ACC112 (cell line): ENCODE measurements around the gene MARVELD1.

ENCODE experiments used
- H2AFZ ChIP-seq: fragments of 200-600 bp; sonication (generic); one replicate; pipeline ENCODE4 v1.6.0; 2017; ENCODE audit warnings: antibody characterized with exemption, low read length; ENCODE audit not compliant: unreplicated experiment
- H3K27ac ChIP-seq: fragments of 200-600 bp; sonication (generic); 2 replicates; pipeline ENCODE4 v1.5.1; 2014; ENCODE audit warnings: low read depth, mild to moderate bottlenecking, antibody characterized with exemption, low read length, moderate library complexity
- H3K27me3 ChIP-seq: fragments of 200-600 bp; sonication (generic); 2 replicates; pipeline ENCODE4 v1.6.1; 2014; ENCODE audit warnings: mild to moderate bottlenecking, antibody characterized with exemption, low read length, moderate library complexity, mixed read lengths; ENCODE audit not compliant: insufficient read depth
- H3K36me3 ChIP-seq: fragments of 200-600 bp; sonication (generic); 2 replicates; pipeline ENCODE4 v1.6.1; 2016; ENCODE audit warnings: mild to moderate bottlenecking, antibody characterized with exemption, low read length, moderate library complexity, mixed read lengths; ENCODE audit not compliant: insufficient read depth
- H3K4me1 ChIP-seq: fragments of 200-600 bp; sonication (generic); one replicate; pipeline ENCODE4 v1.6.1; 2016; ENCODE audit warnings: low read length, mixed read lengths; ENCODE audit not compliant: insufficient read depth, unreplicated experiment, control insufficient read depth
- H3K4me3 ChIP-seq: fragments of 200-600 bp; sonication (generic); 2 replicates; pipeline ENCODE4 v1.5.1; 2014; ENCODE audit warnings: mild to moderate bottlenecking, low read depth, low read length
- H3K79me2 ChIP-seq: fragments of 200-600 bp; sonication (generic); one replicate; pipeline ENCODE4 v1.6.0; 2016; ENCODE audit warnings: low read length; ENCODE audit not compliant: control insufficient read depth, unreplicated experiment, insufficient read depth

The MARVELD1 gene

DNA sequence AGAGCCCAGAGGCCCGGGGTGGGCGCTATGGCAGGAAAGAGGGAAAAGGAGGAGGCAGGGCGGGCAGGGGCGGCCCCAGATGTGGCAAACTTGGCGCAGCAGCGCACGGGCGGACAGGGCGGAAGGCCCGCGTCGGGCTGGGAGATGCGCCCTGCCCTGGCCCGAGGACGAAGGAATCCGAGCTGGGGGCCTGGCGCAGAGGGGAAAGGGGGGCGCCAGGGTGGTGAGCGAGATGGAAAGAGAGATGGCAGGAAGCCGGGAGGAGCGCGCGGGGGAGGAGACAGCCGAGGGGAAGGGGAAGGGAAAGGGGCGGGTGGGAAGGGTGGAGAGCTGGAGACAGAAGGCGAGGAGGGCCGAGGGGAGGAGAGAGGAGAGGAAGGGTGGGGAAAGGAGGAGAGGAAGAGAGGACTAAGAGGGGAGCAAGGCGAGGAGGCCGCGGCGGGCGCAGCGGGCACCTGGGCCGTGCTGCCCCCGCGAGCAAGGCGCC, at the start of gene MARVELD1:
Gene MARVELD1, plus strand, starts transcription at position 392 of the 487 bp plus-strand sequence. CDS start 147 bp downstream, outside the sequence.
- Histone ChIP-seq H3K4me3 (peak within 1 kb of the TSS; percentile 85), H3K79me2 (peaks cover 36% of the 10 kb centered on the region), H3K4me1 (peaks cover 32% of the 10 kb centered on the region), H3K36me3 (peaks cover 16% of the 10 kb centered on the region), H3K27ac (peak within 1 kb of the TSS; percentile 64), H2AFZ (peak within 1 kb of the TSS; percentile 86), H3K27me3 (no peaks in the 10 kb centered on the region)

DNA sequence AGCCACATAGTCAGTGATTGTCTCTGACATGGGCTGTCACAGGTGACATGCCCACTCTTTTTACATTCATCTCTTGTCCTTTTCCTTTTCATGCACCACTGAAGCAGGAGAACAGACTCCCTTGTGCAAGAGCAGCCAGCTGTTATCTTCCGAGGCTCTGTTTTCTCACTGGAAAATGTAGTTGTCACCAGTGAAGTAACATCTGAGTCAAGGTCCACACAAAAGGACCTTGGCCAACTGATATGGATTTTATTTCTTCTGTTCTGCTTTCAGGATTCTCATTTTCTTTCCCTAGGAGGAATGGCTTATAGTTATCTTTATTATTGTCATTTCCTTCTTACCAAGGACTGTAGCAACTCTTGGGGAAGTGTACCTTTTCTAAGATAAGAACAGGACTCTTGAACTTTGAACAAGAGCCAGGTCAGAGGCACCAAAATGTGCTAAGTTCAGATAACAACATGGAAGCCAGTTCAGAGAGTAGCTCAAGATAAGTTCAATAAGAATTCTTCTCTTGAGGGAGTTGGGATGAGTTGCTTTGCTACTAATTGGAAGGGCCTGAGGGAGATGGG, 49.2 kb upstream of the MARVELD1 start:
- Histone ChIP-seq H3K27ac (no peak overlapping the region), H2AFZ (no peak overlapping the region), H3K4me3 (no peak overlapping the region), H3K79me2 (no peaks in the 10 kb centered on the region), H3K27me3 (no peaks in the 10 kb centered on the region), H3K4me1 (no peaks in the 10 kb centered on the region), H3K36me3 (peaks cover 20% of the 10 kb centered on the region)

DNA sequence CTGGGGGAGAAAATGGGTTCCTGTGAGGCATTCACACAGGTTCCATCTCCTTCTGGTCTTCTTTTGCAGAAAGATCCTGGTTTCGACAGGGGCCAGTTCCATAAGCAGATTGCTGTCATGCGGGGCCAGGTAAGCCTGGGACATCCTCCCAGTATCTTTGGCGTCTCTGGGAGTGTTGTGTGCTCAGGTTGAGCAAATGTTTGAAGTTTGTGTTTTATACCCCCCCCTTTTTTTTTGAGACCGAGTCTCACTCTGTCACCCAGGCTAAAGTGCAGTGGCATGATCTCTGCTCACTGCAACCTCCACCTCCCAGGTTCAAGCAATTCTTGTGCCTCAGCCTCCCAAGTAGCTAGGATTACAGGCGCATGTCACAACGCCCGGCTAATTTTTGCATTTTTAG, 46.5 kb upstream of the MARVELD1 start:
- H3K4me3 ChIP-seq, result no peak overlapping the region
- no peaks in the 10 kb centered on the region for H3K27me3 ChIP-seq
- H3K4me1 ChIP-seq, result no peaks in the 10 kb centered on the region
- no peaks in the 10 kb centered on the region for H3K79me2 ChIP-seq
- H3K27ac ChIP-seq, result no peak overlapping the region
- peaks cover 20% of the 10 kb centered on the region for H3K36me3 ChIP-seq
- H2AFZ ChIP-seq, result no peak overlapping the region

DNA sequence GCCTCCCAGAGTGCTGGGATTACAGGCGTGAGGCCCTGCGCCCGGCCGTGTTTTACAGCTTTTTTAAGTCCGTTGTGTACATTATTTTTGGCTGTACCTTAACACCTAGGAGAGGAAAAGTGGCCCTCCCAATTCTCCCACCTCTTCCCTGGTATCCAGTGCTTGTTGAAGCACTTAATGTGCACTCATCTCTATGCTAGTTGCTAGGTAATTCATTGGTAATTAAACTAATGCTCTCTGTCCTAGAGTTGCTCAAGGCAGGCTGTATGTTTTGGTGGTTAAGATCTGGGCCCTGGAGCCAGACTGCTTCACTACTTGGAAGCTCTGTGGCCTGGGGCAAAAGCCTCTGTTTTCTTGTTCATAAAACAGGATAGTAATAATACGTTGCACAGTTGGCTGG, 46.1 kb upstream of the MARVELD1 start:
- no peak overlapping the region for H3K4me3 ChIP-seq
- no peaks in the 10 kb centered on the region for H3K79me2 ChIP-seq
- no peaks in the 10 kb centered on the region for H3K27me3 ChIP-seq
- H3K4me1 ChIP-seq, result no peaks in the 10 kb centered on the region
- H3K36me3 ChIP-seq, result peaks cover 20% of the 10 kb centered on the region
- no peak overlapping the region for H2AFZ ChIP-seq
- H3K27ac ChIP-seq, result no peak overlapping the region

DNA sequence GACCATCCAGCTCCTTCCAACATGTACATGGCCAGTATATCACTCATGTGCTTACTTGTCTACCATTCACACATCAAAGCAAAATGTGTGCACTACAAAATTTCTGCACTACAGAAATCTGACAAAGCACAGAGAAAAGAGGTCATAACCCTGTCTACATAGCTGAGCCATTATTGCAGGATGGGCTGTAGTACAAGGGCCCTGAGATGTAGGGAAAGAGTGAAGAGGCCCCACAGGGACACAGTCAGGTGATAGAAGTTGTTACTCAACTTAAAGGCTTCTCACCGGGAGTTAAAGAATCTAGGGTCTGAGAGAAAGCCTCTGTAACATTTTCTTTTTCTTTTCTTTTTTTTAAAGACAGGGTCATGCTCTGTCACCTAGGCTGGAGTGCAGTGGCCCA, 44.0 kb upstream of the MARVELD1 start:
- no peak overlapping the region for H3K27ac ChIP-seq
- H3K79me2 ChIP-seq, result no peaks in the 10 kb centered on the region
- peaks cover 10% of the 10 kb centered on the region; the same call in 1 of the 2 replicates for H3K36me3 ChIP-seq

DNA sequence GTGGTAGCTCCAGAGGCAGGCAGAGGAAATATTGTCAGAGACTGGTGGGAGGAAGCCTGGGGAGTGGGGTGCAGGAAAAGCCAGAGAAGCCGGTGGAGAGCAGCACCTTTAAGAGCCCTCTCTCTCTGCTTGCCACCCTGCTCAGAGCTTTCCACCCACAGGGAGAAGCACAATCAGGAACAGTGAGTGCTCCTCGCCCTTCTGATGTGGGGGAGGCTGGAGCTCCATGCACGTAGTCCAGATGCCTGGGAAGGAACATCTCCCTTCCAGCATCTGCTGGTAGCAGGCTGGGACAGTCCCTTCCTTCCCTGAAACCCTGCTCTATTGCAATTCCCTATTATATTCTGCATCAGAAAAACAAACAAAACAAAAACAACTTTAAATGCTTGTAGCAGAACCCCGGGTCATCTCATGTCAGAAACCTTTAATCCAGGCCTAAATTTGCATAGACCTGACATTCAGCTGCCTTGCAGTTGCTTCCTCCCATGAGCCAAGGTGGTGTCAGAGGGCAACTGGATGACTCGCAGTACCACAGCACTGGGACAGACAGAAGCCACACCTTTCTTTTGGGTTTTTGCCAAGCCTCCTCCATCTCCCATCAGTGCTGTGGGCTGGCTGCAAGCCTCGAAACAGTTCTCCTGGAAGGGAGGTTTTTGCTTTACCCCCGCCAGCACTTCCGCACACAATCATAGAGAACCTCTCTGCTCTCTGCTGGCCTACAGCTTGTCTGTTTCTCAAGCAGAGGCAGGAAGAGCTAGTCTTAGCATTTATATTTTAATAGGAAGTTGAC, 39.6 kb upstream of the MARVELD1 start:
- Histone ChIP-seq H3K79me2 (no peaks in the 10 kb centered on the region), H3K27me3 (no peaks in the 10 kb centered on the region), H3K4me1 (peaks cover 16% of the 10 kb centered on the region), H3K27ac (0 out of 2 replicates have a peak overlapping the region, but pooled peaks have one; percentile 13), H3K4me3 (no peak overlapping the region), H2AFZ (no peak overlapping the region), H3K36me3 (peaks cover 12% of the 10 kb centered on the region)

More for the DNA sequence above, 44.0 kb upstream of the MARVELD1 start:
- Histone ChIP-seq H2AFZ (no peak overlapping the region), H3K27me3 (no peaks in the 10 kb centered on the region), H3K4me3 (no peak overlapping the region), H3K4me1 (peaks cover 10% of the 10 kb centered on the region)

DNA sequence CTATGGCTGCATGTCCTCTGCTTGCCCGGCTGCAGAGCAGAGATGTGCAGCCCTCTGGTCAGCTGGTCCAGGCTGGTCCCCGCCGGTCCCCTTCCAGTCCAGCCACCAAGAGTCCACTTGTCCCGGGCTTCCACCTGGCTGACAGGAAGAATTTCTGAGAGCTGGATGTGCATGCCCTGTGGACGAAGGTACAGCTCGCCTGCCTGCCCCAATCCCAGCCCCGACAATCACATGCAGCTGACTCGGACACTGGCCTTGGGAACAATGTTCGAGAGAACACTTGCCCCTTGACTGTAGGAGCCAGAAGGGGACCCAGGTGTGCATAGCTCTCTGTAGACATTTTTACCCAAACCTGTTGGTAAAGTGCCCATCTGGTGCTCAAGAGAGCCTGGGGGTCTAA, 38.3 kb upstream of the MARVELD1 start:
- Histone ChIP-seq H3K27ac (no peak overlapping the region), H3K36me3 (peaks cover 12% of the 10 kb centered on the region)

DNA sequence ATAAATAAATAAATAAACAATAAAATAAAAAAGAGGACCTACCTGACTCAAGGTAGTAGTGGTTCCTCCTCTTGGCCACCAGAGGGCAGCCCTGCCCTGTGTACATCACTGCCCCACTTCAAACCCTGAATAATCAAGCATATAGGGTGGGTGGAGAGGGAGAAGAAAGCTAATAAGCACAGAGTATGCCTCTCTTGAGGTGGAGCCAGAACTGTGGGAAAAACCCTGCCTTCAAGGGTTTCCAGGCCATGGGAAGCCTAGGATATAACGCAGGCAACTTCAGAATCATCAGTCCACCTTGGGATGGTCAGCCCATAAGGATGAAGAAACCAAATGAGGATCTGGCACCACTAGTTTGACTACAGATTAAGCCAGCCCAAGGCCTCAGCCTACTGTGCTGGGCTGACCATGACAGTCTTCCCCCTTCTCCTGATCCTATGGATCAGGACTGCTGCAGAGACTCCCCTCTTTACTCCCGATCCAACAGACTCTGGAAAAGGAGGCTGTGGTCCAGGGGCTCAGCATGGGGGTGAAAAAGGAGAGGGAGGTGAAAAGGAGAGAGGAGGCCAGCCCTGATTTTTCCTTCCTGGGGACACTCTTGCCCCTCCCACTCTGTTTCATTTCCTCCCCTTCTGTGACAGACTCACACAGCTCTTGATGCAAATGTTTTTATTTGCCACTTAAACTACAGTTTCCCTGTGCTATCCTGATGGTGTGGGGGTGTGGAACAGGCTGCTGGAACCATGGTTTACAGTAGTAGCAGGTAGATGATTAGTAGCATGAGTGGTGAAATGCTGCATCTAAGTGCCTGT, 36.6 kb upstream of the MARVELD1 start:
- Histone ChIP-seq H3K27ac (no peak overlapping the region), H3K4me3 (no peak overlapping the region), H3K4me1 (peaks cover 16% of the 10 kb centered on the region), H2AFZ (no peak overlapping the region), H3K79me2 (peaks cover 9% of the 10 kb centered on the region), H3K27me3 (no peaks in the 10 kb centered on the region), H3K36me3 (peaks cover 12% of the 10 kb centered on the region)

More for the DNA sequence above, 38.3 kb upstream of the MARVELD1 start:
- peaks cover 16% of the 10 kb centered on the region for H3K4me1 ChIP-seq
- no peaks in the 10 kb centered on the region for H3K27me3 ChIP-seq
- peaks cover 3% of the 10 kb centered on the region for H3K79me2 ChIP-seq
- H2AFZ ChIP-seq, result no peak overlapping the region
- no peak overlapping the region for H3K4me3 ChIP-seq

DNA sequence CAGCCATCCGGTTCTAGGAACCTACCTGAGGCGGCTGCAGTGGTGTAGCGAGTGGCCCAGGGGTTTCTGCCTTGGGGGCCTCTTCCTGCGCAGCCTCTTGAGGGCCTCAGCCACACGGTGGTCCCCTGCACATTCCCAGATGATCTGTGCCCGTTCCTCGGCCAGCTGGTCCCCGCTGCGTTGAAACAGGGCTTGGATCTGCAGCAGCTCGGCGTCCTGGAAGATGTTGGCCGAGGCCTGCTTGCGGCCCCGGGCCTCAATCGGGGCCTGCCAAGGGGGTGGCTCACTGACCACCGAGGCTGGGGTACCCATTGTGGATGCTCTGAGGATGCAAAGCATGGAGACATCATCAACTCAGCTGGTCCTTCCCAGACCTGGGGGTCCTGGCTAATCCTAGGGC, 33.9 kb upstream of the MARVELD1 start:
- Histone ChIP-seq H3K27me3 (no peaks in the 10 kb centered on the region), H3K4me1 (peaks cover 18% of the 10 kb centered on the region), H3K4me3 (no peak overlapping the region), H3K79me2 (peaks cover 26% of the 10 kb centered on the region), H3K27ac (no peak overlapping the region), H2AFZ (no peak overlapping the region), H3K36me3 (peaks cover 12% of the 10 kb centered on the region)

DNA sequence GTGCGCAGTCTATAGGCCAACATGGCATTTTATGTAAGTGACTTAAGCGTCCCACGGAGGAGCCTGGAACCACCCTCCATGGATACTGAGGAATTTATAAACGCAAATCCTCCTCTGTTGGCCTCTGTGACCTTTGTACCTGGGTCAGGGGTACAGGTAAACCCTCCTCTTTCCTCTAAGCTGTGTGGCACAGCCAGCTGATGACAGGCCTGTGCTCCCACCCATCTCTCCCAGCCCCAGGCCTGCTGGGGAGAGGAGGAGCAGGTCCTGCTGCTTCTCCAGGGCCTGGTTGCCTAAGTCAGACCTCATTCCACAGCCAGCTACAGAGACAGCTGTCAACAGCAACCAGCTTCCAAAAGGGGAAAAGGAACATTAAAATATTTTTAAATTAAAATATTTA, 31.5 kb upstream of the MARVELD1 start:
- peaks cover 47% of the 10 kb centered on the region for H3K79me2 ChIP-seq

More for the DNA sequence above, 31.5 kb upstream of the MARVELD1 start:
- Histone ChIP-seq H2AFZ (no peak overlapping the region), H3K27me3 (no peaks in the 10 kb centered on the region), H3K36me3 (0 out of 2 replicates have a peak, but pooled peaks cover 4% of the 10 kb centered on the region), H3K27ac (no peak overlapping the region), H3K4me1 (peaks cover 21% of the 10 kb centered on the region), H3K4me3 (no peak overlapping the region)
